ENCODE results near the gene TFF1.

TFF1 gene

GRCh38 chr21:42397746-42398394 lies 31.5 kb upstream of the TFF1 start:
- DNase-seq: no peak

GRCh38 chr21:42396799-42397745 lies 30.7 kb upstream of the TFF1 start:
- DNase-seq: no peak

- no peak for DNase-seq
These were observed 29.7 kb upstream of the TFF1 start, which contains the start of gene TMPRSS3 for GRCh38 chr21:42395905-42396651. Gene TMPRSS3 (minus strand): TSS chr21:42396052. CDS start chr21:42395417, 635 bp downstream.

- no peak for DNase-seq
These were observed 29.0 kb upstream of the TFF1 start for GRCh38 chr21:42395302-42395701.

GRCh38 chr21:42393443-42393950 lies 27.2 kb upstream of the TFF1 start:
- DNase-seq: no peak

GRCh38 chr21:42392731-42393442 lies 26.6 kb upstream of the TFF1 start:
- peak; percentile 23 to 54 for DNase-seq

GRCh38 chr21:42391297-42391696 lies 25.0 kb upstream of the TFF1 start:
- DNase-seq: no peak

- DNase-seq: no peak
These were observed 24.4 kb upstream of the TFF1 start for GRCh38 chr21:42390696-42391095.

- DNase-seq: no peak
These were observed 23.9 kb upstream of the TFF1 start for GRCh38 chr21:42390193-42390592.

- DNase-seq: no peak
These were observed 23.1 kb upstream of the TFF1 start for GRCh38 chr21:42389449-42389835.

GRCh38 chr21:42388740-42389448 lies 22.6 kb upstream of the TFF1 start:
- DNase-seq: peak in 1 of 2 donors; percentile 14

- no peak for DNase-seq
These were observed 21.6 kb upstream of the TFF1 start for GRCh38 chr21:42387843-42388340.

GRCh38 chr21:42387164-42387563 lies 20.8 kb upstream of the TFF1 start:
- no peak for DNase-seq

GRCh38 chr21:42386034-42386591 lies 19.8 kb upstream of the TFF1 start:
- DNase-seq: no peak

- no peak for DNase-seq
These were observed 19.3 kb upstream of the TFF1 start for GRCh38 chr21:42385619-42386018.

- no peak for DNase-seq
These were observed 18.7 kb upstream of the TFF1 start for GRCh38 chr21:42384989-42385388.

- no peak for DNase-seq
These were observed 18.0 kb upstream of the TFF1 start for GRCh38 chr21:42384156-42384945.

- DNase-seq: no peak
These were observed 17.0 kb upstream of the TFF1 start for GRCh38 chr21:42383331-42383730.

- DNase-seq: no peak
These were observed 16.6 kb upstream of the TFF1 start for GRCh38 chr21:42382915-42383314.

- peak; percentile 36 to 65 for DNase-seq
These were observed 15.1 kb upstream of the TFF1 start for GRCh38 chr21:42381347-42381984.

Data from CD4-positive, alpha-beta T cell treated with Interleukin-4 for 1 hour (primary cell).